AG04449 (cell line): ENCODE data around the gene RPH3AL.

Experiments used
- CTCF ChIA-PET: fragments of 350-600 bp; formaldehyde crosslinking; extraction: SDS; loops from one replicate; lab custom pipeline; 2021; ENCODE audit warnings: antibody characterized with exemption; lab: Yijun Ruan, JAX
- POLR2A ChIA-PET: fragments of 400-600, 350-600 bp; formaldehyde crosslinking; extraction: SDS; loops from one replicate; lab custom pipeline; 2020; ENCODE audit warnings: antibody characterized with exemption, inconsistent platforms; lab: Yijun Ruan, JAX
- DNase-seq: peaks from one replicate; pipeline ENCODE4 v3.0.0-alpha.2; 2010; ENCODE audit warnings: low read depth, low spot score
- H3K4me3 ChIP-seq: 2 replicates; pipeline ENCODE4 v1.5.1; 2011; ENCODE audit warnings: low read depth, mild to moderate bottlenecking, control low read depth, low read length
- CTCF ChIP-seq: IDR thresholded peaks from one replicate; pipeline ENCODE4 v1.5.1; 2011; ENCODE audit warnings: mild to moderate bottlenecking, moderate library complexity, low read length, control low read depth, inconsistent platforms; ENCODE audit not compliant: insufficient read depth; ENCODE audit errors: missing control alignments

RPH3AL gene

GRCh38 chr17:305090-305976 is 47.3 kb downstream of the RPH3AL start:
- no peak for TF ChIP-seq CTCF
- no peak for DNase-seq
- POLR2A ChIA-PET: no interaction called here
- no peak overlapping the region for H3K4me3 ChIP-seq
- CTCF ChIA-PET: no interaction called here

GRCh38 chr17:304461-304860 is 48.1 kb downstream of the RPH3AL start:
- TF ChIP-seq CTCF: no peak
- DNase-seq: no peak
- no peak overlapping the region for H3K4me3 ChIP-seq
- CTCF ChIA-PET: no interaction called here
- POLR2A ChIA-PET: no interaction called here

GRCh38 chr17:303168-303567 is 49.4 kb downstream of the RPH3AL start:
- CTCF ChIA-PET: no interaction called here
- no peak for TF ChIP-seq CTCF
- DNase-seq: no peak
- POLR2A ChIA-PET: no interaction called here
- H3K4me3 ChIP-seq: no peak overlapping the region

- ChIA-PET POLR2A (no interaction called here), CTCF (interaction anchor here (1.7 kb wide), 1 partner anchor 10 kb away, joined by 4 read pairs; no protein-coding TSS in a partner anchor)
- H3K4me3 ChIP-seq: no peak overlapping the region
- DNase-seq: no peak
- TF ChIP-seq CTCF: no peak
Measured at GRCh38 chr17:302300-302698, 50.3 kb downstream of the RPH3AL start.

GRCh38 chr17:301681-302299 is 50.8 kb downstream of the RPH3AL start:
- no peak for DNase-seq
- POLR2A ChIA-PET: no interaction called here
- no peak overlapping the region for H3K4me3 ChIP-seq
- no peak for TF ChIP-seq CTCF
- CTCF ChIA-PET: interaction anchor here (1.7 kb wide), 1 partner anchor 10 kb away, joined by 4 read pairs; no protein-coding TSS in a partner anchor

GRCh38 chr17:300881-301280 is 51.7 kb downstream of the RPH3AL start:
- CTCF ChIA-PET: interaction anchor here (1.7 kb wide), 1 partner anchor 9 kb away, joined by 4 read pairs; no protein-coding TSS in a partner anchor
- no peak overlapping the region for H3K4me3 ChIP-seq
- DNase-seq: no peak
- POLR2A ChIA-PET: no interaction called here
- TF ChIP-seq CTCF: no peak
